HG02763 (cell line): ENCODE measurements around the gene CPN2.

Experiments used
- ATAC-seq: cut with Tn5 transposase; IDR thresholded peaks from one replicate; pipeline ENCODE4 v1.9.1; 2021; ENCODE audit warnings: mild to moderate bottlenecking, moderate library complexity; ENCODE audit not compliant: unreplicated experiment

CPN2 gene

DNA sequence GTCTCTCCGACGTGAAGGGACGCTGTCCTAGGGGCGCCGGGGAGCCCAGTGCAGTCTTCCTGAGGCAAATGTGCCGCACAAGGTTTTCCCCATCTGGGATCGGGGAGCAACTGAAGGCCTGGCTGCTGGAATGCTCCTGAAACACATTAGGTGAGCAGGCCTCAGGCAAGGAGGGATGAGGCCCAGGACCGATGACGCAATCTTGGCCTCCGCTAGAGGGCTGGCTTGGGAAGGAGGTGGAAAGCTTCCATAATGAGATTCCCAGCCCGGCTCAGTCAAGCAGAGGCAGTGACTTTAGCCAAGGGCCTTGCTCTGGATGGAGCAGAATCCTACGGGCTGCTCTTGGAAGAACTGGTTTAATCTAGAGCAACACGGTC lies 50.8 kb downstream of the CPN2 start:
- ATAC-seq, result no peak

DNA sequence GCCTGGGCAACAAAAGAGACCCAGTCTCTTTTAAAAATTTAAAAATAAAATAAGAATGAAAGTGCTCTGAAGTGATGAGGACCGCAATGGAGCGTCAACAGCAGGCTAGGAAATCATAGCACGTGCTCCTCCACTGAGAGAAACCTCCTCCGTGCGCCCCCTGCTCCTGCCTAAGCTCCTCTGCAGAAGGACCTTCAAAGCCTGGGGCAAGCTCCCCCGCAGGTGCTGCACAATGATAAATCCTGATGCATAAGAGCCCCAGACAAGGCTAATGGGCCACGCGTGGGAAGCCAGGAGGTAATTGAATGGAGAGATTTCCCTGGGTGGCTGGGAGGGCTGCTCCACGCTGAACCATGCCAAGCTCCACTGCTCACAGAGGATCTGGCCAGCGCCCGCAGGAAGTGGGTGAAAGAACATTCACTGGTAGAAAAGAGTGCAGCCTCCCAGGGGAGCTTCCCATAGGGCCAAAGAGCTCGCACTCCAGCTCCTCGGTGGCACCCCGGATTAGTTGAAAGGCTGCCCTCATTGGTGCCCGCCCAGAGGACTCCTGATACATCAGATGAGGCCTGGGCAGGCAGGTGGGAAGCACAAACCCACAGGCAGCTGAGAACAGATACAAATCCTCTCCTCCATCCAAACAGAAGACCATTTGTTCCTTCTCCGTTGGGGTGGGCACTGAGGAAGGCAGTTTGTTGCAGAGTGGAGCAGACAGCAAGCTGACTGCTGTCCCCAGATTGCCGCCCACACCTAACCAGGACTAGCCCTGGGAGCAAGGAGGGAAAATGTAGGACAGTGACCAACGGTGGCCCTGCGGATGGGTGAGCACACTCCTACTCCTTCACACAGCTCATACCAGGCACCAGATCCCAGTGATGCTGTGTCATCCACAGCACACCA lies 52.5 kb downstream of the CPN2 start:
- no peak for ATAC-seq

- no peak for ATAC-seq
Observed at GRCh38 chr3:194296454-194297263, 54.5 kb downstream of the CPN2 start.

DNA sequence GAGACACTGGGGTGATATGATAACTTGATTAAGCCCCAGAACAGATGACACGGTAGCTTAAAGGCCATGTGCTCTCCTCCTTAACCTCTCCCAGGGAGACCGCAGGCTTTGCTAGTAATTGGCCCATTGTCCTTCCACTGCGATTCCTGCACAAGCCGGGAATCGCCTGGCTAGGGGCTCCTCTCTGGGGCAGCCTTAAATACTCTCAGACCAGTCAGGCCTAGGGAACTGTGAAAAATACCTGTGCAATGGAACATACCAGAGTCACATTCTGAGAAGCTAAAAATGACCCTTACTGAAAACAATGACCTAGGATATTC lies 56.3 kb downstream of the CPN2 start:
- ATAC-seq, result no peak

- ATAC-seq, result no peak
Observed at GRCh38 chr3:194294199-194294894, 56.8 kb downstream of the CPN2 start.

DNA sequence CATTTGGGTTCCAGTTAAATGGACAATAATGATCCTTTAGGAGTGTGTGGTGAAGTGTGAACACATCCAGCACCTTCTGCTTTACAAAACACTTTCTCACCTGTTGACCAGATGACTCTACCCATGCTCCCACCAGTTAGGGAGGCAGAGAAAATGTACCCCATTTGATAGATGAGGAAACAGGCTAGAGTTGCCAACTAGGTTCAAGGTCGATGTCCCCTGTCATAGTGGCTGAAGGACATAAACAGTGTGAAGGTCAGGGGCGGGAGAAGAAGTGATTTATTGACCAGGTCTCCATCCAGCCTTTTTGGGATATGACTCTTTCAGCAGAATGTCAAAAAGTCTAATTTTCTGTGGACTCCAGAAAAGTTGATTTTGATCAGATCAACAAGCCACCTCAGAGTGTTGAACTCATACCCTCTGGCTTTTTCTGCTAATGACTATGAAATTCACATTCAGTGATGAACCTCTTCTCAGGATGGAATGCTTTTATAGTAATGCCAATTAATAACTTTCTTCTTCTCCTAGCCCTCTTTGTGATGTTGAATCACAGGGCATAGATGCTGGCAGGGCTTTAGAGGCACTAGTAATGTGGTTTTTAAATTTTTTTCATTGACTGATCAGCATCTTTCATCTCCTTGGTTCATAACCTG lies 57.5 kb downstream of the CPN2 start:
- ATAC-seq, result no peak

- ATAC-seq, result no peak
Observed at GRCh38 chr3:194292331-194292730, 58.8 kb downstream of the CPN2 start.
